Esophagus squamous epithelium (tissue), 4 donors: ENCODE measurements around the gene RSAD2.

Experiments
- CTCF ChIP-seq, 6 experiments: fragments of 450-650 bp in 4 of 6; fragments of 200-600 bp in 2 of 6; sonication (generic) in 2 of 6; IDR thresholded peaks; one replicate each; pipeline ENCODE4 v1.5.1; 2016 to 2019; ENCODE audit warnings: antibody characterized with exemption in 6 of 6, mild to moderate bottlenecking in 4 of 6, moderate library complexity in 4 of 6
- POLR2A ChIP-seq, 4 donors: fragments of 450-650 bp; IDR thresholded peaks; one replicate each; pipeline ENCODE4 v1.6.1; 2017; ENCODE audit warnings: antibody characterized with exemption in 4 of 4, mild to moderate bottlenecking in 4 of 4, moderate library complexity in 3 of 4

GRCh38 chr2:6942848-6943247 is 65.3 kb downstream of the RSAD2 start:
- TF ChIP-seq CTCF (IDR thresholded peaks at IDR 0.05): no peak
- no peak for TF ChIP-seq POLR2A (IDR thresholded peaks at IDR 0.05)
